ENCODE data around the gene EIF1.
"Not testable (repeated sequence)": the region's sequence is repeated elsewhere in the genome, so short reads cannot be mapped to it uniquely, and the experiment has no call there.

Gene EIF1

DNA sequence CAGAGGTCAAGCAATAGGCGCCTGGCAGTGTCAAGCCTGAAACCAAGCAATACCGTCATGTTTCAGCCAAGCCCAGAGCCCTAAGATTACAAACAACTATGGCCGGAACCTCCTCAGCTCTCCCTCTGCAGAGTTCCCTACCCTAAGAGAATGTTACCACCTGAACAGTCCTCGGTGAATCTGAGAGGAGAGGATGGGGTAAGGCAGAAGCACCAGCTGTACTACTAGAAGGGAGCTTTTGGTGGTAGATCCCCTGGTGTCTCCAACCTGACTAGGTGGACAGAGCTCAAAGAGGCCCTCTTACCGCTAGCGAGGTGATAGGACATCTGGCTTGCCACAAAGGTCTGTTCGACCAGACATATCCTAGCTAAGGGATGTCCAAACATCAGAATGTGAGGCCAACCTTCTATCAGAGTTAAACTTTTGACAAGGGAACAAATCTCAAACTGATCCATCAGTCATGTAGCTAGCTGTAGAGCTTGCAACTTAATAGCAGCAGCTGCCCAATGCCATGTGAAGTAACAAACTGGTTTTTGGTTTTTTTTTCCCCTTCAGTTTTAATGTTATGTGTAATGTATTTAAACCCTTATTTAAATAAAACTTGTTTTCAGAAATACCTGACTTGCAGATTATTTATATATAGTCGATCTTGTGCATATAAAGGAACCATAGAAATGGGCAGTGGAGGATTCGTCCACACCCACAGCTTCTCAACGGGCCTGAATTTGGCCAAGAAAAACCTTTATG, 2.5 kb downstream of the EIF1 start:
- TF ChIP-seq, protein P1, sequence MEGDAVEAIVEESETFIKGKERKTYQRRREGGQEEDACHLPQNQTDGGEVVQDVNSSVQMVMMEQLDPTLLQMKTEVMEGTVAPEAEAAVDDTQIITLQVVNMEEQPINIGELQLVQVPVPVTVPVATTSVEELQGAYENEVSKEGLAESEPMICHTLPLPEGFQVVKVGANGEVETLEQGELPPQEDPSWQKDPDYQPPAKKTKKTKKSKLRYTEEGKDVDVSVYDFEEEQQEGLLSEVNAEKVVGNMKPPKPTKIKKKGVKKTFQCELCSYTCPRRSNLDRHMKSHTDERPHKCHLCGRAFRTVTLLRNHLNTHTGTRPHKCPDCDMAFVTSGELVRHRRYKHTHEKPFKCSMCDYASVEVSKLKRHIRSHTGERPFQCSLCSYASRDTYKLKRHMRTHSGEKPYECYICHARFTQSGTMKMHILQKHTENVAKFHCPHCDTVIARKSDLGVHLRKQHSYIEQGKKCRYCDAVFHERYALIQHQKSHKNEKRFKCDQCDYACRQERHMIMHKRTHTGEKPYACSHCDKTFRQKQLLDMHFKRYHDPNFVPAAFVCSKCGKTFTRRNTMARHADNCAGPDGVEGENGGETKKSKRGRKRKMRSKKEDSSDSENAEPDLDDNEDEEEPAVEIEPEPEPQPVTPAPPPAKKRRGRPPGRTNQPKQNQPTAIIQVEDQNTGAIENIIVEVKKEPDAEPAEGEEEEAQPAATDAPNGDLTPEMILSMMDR (IDR thresholded peaks at IDR 0.05; ENCODE audit: low read depth, low read length) = no peak
- H3K4me3 ChIP-seq (ENCODE audit: low read depth, low read length) = 0 out of 2 replicates have a peak overlapping the region, but pooled peaks have one; percentile 1

DNA sequence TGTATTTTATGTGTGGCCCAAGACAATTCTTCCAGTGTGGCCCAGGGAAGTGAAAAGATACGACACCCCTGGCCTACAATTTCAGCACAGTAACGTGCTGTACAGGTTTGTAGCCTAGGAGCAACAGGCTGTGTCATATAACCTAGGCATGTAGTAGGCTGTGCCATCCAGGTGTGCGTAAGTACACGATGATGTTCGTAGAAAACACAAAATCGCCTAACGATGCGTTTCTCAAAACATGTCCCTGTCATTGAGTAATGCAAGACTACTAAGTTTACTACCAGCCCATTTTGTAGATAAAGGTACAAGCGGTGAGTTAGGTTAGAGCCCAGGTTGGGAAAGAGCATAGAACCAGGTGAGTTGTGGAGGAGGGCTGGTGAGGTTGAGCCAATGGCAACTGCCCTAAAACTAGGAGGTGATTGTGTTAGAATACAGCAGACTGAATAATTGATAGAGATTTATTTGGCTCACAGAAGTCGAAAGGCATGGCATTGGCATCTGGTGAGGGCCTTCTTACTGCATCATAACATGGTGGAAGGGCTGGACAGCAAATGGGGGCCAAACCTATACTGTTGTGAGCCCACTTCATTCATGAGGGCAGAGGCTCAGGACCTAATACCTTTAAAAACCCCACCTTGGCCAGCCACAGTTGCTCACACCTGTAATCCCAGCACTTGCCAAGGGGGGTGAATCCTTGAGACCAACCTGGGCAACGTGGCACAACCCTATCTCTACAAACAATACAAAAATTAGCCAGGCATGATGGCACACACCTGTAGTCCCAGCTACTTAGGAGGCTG, 4.2 kb downstream of the EIF1 start:
- TF ChIP-seq, protein P1 (IDR thresholded peaks at IDR 0.05; ENCODE audit: low read depth, low read length) = no peak
- no peak overlapping the region for H3K4me3 ChIP-seq (ENCODE audit: low read depth, low read length)

DNA sequence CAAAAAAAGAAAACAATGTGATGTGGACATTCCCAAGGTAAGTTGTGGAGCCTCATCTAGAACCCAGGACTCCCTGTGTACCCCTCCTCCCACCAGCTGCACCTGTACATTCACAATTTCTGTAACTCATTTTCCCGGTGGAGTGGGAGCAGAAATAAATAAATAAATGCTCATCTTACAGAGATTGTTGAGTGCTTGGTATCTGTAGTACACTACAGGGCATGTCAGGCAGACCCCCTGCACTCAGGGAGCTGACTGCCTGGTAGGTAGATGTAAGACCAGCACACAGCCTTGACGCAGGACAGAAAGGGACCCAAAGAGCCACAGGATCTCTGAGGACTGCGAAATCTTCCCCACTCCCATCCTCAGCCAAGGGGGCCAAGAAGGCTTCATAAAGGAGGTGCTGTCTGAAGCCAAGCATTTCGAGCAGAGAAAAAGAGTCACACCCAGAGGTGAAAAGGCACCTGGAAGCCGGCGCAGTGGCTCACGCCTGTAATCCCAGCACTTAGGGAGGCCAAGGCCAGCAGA, 6.5 kb downstream of the EIF1 start:
- H3K4me3 ChIP-seq (ENCODE audit: low read depth, low read length) = no peak overlapping the region
- TF ChIP-seq, protein P1 (IDR thresholded peaks at IDR 0.05; ENCODE audit: low read depth, low read length) = no peak

DNA sequence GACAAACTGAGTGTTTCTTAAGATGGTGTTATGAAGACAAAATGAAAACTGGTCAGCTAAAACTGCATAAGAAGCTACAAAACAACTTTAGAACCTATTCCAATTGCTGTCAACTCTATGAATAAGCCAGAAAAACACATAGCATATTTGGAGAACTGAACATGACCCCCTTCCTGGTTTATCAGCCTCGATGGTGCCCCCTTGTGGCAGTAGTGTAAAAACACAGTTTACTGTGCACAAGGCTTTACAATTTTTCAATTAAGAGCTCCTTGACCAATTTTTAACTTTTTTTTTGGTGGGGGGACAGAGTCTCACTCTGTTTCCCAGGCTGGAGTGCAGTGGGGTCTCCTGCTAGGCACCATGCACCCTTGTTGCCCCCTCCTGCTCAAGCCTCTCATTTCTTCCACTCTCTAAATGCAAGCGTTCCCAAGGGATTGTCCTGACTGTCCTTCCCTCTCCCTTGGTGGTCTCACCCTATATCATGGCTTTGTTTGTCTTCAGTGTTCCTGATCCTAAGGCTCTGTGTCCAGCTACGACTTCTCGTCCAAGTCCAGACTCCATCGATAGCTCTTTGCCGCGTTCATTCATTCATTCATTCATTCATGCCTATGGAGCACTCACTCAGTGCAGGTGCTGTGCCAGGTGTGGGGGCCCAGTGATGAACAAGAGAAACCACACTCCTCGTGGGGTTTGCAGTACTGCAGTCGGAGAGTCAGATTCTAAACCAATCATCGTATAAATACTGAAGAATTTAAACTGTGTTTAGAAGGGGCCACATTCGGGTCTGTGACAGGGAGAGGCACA, 7.5 kb downstream of the EIF1 start:
- TF ChIP-seq, protein P1 (IDR thresholded peaks at IDR 0.05; ENCODE audit: low read depth, low read length) = peak; percentile 70
- no peak overlapping the region for H3K4me3 ChIP-seq (ENCODE audit: low read depth, low read length)

DNA sequence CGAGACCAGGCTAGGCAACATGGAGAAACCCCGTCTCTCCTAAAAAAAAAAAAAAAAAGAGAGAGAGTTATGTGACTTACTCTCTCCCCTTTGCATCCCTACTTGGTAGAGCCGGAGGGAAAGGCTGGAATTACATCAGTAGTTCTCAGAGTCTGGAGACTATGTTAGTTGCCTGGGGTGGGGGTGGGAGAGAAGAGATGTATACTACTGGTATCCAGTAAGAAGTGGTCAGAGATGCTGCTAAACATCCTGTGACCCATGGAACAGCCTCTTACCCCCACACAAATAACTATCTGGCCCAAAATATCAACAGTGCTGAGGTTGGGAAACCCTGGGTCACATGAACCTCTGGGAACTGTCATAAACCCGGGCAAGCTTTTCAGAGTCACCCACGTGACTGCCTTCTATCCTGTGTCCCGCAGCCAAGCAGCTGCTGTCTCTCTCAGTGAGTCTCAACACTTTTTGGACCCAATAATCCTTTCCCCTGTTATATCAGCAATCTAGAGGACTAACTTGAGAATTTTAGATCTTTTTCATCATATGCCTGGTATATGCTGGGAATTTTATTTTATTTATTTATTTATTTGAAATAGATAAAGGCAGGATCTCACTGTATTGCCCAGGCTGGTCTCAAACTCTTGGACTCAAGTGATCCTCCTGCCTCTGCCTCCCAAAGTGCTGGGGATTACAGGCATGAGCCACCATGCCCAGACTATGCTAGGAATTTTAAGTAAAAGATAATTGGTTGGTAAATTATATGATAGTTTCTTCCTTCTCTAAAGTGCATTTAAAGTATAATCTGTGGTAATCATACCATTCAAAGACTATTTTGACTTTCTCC, 8.7 kb downstream of the EIF1 start:
- TF ChIP-seq, protein P1 (IDR thresholded peaks at IDR 0.05; ENCODE audit: low read depth, low read length) = no peak
- H3K4me3 ChIP-seq (ENCODE audit: low read depth, low read length) = no peak overlapping the region

DNA sequence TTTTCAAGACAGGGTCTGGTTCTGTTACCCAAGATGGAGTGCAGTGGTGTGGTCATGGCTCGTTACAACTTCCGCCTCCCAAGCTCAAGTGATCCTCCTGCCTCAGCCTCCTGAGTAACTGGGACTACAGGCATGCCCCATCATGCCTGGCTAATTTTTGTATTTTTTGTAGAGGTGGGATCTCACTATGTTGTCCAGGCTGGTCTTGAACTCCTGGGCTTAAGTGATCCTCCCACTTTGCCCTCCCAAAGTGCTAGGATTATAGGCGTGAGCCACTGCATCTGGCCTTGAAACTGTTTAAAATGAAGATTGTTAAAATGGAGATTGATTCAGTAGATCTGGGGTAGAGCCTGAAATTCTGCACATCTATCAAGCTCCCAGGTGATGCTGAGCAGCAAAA, 12.2 kb downstream of the EIF1 start:
- not testable (repeated sequence) for H3K4me3 ChIP-seq (ENCODE audit: low read depth, low read length)

DNA sequence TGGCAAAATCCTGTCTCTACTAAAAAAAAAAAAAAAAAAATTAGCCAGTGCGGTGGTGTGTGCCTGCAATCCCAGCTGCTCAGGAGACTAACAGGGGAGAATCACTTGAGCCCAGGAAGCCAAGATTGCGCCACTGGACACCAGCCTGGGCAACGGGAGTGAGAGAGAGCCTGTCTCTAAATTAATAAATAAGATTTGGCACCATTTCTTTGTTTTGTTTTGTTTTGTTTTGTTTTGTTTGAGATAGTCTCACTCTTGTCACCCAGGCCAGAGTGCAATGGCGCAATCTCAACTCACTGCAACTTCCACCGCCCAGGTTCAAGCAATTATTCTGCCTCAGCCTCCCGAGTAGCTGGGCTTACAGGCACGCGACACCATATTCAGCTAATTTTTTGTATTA, 14.0 kb downstream of the EIF1 start:
- TF ChIP-seq, protein P1 (IDR thresholded peaks at IDR 0.05; ENCODE audit: low read depth, low read length) = no peak
- no peak overlapping the region for H3K4me3 ChIP-seq (ENCODE audit: low read depth, low read length)

Data from WI38 (cell line).